Right cardiac atrium (tissue), 5 donors: ENCODE data around the gene SYNE4. TPM values are rescaled to one million over a fixed set of nuclear protein-coding genes. Genes with fewer than 3 reads are reported as not detected.
"Not testable (repeated sequence)": the region's sequence is repeated elsewhere in the genome, so short reads cannot be mapped to it uniquely, and the experiment has no call there.

Experiments used
- ATAC-seq, 2 donors: fragments of 200-7000 bp; cut with Tn5 transposase; one replicate each; pipeline versions ENCODE4 v1.8.0 to v1.9.1; 2020; ENCODE audit warnings: moderate library complexity in 2 of 2, mild to moderate bottlenecking in 1 of 2
- DNase-seq, 3 donors: peaks; one replicate each; pipeline ENCODE4 v3.0.0-alpha.2; 2020
- H3K27ac ChIP-seq: one replicate; pipeline ENCODE4 v1.5.1; 2013; ENCODE audit warnings: mild to moderate bottlenecking, low read length, control low read depth, moderate library complexity
- H3K27me3 ChIP-seq: one replicate; pipeline ENCODE4 v1.6.1; 2013; ENCODE audit not compliant: control insufficient read depth, insufficient read depth
- H3K4me1 ChIP-seq: one replicate; pipeline ENCODE4 v1.6.1; 2013; ENCODE audit warnings: low read length; ENCODE audit not compliant: control insufficient read depth, insufficient read depth
- H3K4me3 ChIP-seq: one replicate; pipeline ENCODE4 v1.5.1; 2013; ENCODE audit warnings: low read length, control low read depth
- H3K9me3 ChIP-seq: one replicate; pipeline ENCODE4 v1.6.1; 2013; ENCODE audit warnings: low read length; ENCODE audit not compliant: control insufficient read depth
- WGBS: extraction: QIAGEN DNeasy Blood & Tissue Kit; methylation state at CpG from one replicate; pipeline ENCODE4 v1.1.7; 2013; 5-methylcytosine and 5-hydroxymethylcytosine counted together
- intact Hi-C, 4 donors: fragments of 100-400 bp; cut with DNase I; formaldehyde crosslinking; loops; one replicate each; pipeline versions ENCODE4 v1.11.0 to v1.14.0; 2022 to 2023
- polyA plus RNA-seq: library from polyadenylated mRNA; stranded (reverse); fragments of 200-250 nt; gene quantifications from one replicate; pipeline ENCODE4 v1.2.3, GENCODE V29; 2013
- total RNA-seq, 4 donors: library from RNA; stranded (reverse); fragmentation: NEBNext Ultra II Directional; extraction: Animal tissue kit (Norgen Biotek cat#: 25700); gene quantifications; one replicate each; pipeline ENCODE4 v1.2.1, GENCODE V29; 2021
- donor health status: healthy with polysubstance abuse.
- donor health status: DM: no; HTN: yes; CAD: no.
- donor health status: DM: no; HTN: no; CAD: no.
- donor health status: DM: no; HTN: yes; CAD: no; lungs with severe emphysema.
- donor health status: DM: yes; HTN: yes; CAD: no.

SYNE4 gene
- total and polyA plus RNA-seq, 5 donors, result 0.12 to 0.25 (median 0.16) TPM; not detected in 1

DNA sequence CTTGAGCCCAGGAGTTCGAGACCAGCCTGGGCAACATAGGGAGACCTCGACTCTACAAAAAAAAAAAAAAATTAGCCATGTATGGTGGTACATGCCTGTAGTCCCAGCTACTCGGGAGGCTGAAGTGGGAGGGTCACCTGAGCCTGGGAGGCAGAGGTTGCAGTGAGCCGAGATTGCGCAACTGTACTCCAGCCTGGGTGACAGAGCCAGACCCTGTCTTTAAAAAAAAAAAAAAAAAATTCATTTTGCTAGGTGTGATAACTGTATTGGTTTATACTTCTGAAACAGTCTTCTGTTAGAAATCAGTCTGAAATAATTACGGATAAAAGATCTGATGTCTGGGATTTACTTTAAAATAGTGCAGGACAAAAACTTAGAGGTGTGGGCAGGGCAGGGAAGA, 32.5 kb upstream of the SYNE4 start:
- H3K4me3 ChIP-seq, ATAC-seq, H3K27me3 ChIP-seq, H3K4me1 ChIP-seq, DNase-seq, intact Hi-C loops, H3K9me3 ChIP-seq, H3K27ac ChIP-seq: not testable (repeated sequence)
- WGBS, result 93% methylated on average over 6 of the region's 6 CpGs

GRCh38 chr19:36040495-36040894, 31.9 kb upstream of the SYNE4 start:
- H3K27ac ChIP-seq, result no peak overlapping the region
- H3K9me3 ChIP-seq, result no peaks in the 10 kb centered on the region
- ATAC-seq (no peak), DNase-seq (no peak)
- WGBS, result 89% methylated on average over 6 of the region's 6 CpGs
- no peak overlapping the region for H3K4me3 ChIP-seq
- intact Hi-C loops, result no loop called here
- H3K4me1 ChIP-seq, result no peaks in the 10 kb centered on the region
- no peaks in the 10 kb centered on the region for H3K27me3 ChIP-seq

- no peak within 1 kb of the TSS for H3K27ac ChIP-seq
- DNase-seq (peak; percentile 82 to 92 (median 89)), ATAC-seq (peak; percentile 82 to 87)
- H3K4me1 ChIP-seq, result peaks cover 2% of the 10 kb centered on the region
- no peaks in the 10 kb centered on the region for H3K27me3 ChIP-seq
- peak within 1 kb of the TSS; percentile 75 for H3K4me3 ChIP-seq
- WGBS, result 4% methylated on average over 51 of the region's 51 CpGs
- intact Hi-C loops, result no loop called here
- H3K9me3 ChIP-seq, result no peaks in the 10 kb centered on the region
Observed at GRCh38 chr19:36032251-36033104, 23.9 kb upstream of the SYNE4 start, which contains the start of gene CLIP3. Gene CLIP3 (minus strand): TSS chr19:36032873. CDS start chr19:36032357, 516 bp downstream.

- ATAC-seq (no peak), DNase-seq (no peak)
- intact Hi-C loops, result no loop called here
- Histone ChIP-seq H3K9me3 (no peaks in the 10 kb centered on the region), H3K27ac (no peak overlapping the region), H3K27me3 (no peaks in the 10 kb centered on the region), H3K4me1 (peaks cover 2% of the 10 kb centered on the region), H3K4me3 (no peak overlapping the region)
- 89% methylated on average over 6 of the region's 6 CpGs for WGBS
Observed at GRCh38 chr19:36031308-36031707, 22.7 kb upstream of the SYNE4 start.

DNA sequence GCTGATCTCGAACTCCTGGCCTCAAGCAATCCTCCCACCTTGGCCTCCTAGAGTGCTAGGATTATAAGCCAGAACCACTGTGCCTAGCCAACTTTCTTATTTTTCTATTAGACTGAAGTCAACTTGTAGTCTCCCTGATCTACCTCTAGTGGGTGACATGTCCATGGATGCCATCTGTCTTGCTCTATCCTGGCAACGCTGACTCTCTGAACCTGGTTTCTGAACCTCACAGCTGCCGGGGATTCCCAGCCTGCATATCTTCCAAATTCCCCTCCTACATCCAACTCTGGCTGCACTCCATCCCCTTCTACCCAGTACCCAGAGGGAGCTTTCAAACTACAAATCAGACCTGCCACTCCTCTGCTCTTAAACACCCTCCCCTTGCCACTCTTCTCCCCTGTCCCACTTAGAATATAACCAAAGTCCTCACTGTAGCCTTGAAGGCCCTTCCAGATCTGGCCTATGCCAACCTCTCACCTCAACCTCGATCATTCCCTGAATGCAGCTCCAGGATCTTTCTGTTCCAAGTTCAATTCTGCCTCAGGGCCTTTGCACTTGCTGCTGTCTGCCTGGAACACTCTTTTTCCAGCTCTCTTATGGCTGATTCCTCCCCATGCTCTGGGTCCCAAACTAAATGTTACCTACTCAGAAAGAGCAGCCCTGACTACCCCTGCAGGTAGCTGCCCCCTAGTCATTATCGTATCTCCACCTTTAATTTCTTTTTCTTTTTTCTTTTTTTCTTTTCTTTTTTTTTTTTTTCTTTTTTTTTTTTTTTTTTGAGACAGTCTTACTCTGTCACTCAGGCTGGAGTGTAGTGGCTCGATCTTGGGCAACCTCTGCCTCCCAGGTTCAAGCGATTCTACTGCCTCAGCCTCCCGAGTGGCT, 21.9 kb upstream of the SYNE4 start:
- intact Hi-C loops, result no loop called here
- ATAC-seq (no peak), DNase-seq (no peak)
- no peaks in the 10 kb centered on the region for H3K27me3 ChIP-seq
- 90% methylated on average over 8 of the region's 8 CpGs for WGBS
- H3K4me3 ChIP-seq, result no peak overlapping the region
- H3K4me1 ChIP-seq, result peaks cover 2% of the 10 kb centered on the region
- no peaks in the 10 kb centered on the region for H3K9me3 ChIP-seq
- H3K27ac ChIP-seq, result no peak overlapping the region

GRCh38 chr19:36028313-36029041, 19.9 kb upstream of the SYNE4 start:
- ATAC-seq, result no peak
- H3K9me3 ChIP-seq, result no peaks in the 10 kb centered on the region
- no peak overlapping the region for H3K4me3 ChIP-seq
- DNase-seq, result no peak
- peaks cover 2% of the 10 kb centered on the region for H3K4me1 ChIP-seq
- H3K27me3 ChIP-seq, result no peaks in the 10 kb centered on the region
- intact Hi-C loops, result no loop called here
- 74% methylated on average over 10 of the region's 10 CpGs for WGBS
- no peak overlapping the region for H3K27ac ChIP-seq

DNA sequence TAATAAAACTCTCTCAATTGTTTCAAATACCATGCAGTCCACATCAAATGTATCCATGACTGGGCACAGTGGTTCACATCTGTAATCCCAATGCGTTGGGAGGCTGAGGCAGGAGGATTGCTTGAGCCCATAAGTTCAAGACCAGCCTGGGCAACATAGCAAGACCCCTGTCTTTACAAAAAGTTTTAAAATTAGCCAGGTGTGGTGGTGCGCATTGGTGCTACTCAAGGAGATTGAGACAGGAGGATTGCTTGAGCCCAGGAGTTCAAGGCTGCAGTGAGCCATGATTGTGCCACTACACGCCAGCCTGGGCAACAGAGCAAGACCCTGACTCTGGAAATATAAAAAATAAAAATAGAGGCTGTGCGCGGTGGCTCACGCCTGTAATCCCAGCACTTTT, 19.1 kb upstream of the SYNE4 start:
- Histone ChIP-seq H3K27me3 (no peaks in the 10 kb centered on the region), H3K4me3 (no peak overlapping the region), H3K27ac (no peak overlapping the region), H3K9me3 (no peaks in the 10 kb centered on the region), H3K4me1 (peaks cover 2% of the 10 kb centered on the region)
- WGBS, result 94% methylated on average over 6 of the region's 6 CpGs
- no peak for DNase-seq
- ATAC-seq, result no peak
- intact Hi-C loops, result no loop called here

DNA sequence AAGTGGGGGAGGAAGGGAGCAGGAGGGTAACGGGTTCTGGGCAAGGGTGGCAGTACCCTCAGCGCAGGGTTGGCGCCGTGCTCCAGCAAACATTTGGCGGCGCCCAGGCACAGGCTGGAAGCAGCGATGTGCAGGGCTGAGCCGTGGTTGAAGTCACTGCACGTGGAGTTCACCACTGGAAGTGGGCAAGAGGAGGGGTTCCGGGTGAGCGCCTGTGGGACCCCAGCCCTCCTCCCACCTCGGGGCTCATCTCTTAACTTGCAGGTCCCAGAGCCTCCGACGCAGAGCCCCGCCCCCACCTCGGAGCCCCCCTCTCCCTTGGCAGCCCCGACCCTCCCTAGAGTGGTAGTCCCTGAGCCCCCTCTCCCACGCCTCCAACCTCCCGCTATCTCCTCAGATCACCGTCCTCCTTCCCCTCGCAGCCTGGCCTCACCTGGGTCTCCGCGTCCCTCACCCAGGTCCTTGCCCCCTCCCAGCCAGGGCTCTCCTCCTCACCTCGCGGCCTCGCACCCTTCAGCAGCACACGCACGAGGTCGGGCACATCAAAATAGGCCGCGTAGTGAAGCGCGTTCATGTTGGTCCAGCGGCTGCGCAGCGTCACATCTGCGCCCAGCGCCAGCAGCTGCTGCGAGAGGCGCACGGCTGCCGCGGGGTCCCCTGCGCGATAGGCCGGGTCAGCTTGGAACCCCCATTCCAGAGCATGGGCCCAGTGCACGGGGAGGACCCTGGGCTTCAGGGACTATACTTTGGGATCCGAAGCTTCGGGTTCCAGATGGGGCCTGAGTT, 17.7 kb upstream of the SYNE4 start:
- Histone ChIP-seq H3K4me1 (no peaks in the 10 kb centered on the region), H3K27ac (no peak overlapping the region), H3K4me3 (no peak overlapping the region), H3K9me3 (no peaks in the 10 kb centered on the region), H3K27me3 (no peaks in the 10 kb centered on the region)
- ATAC-seq, result peak in 1 of 2 donors; percentile 18
- intact Hi-C loops, result no loop called here
- DNase-seq, result peak in 1 of 3 donors; percentile 30
- 94% methylated on average over 49 of the region's 49 CpGs for WGBS

GRCh38 chr19:36025541-36025940, 16.9 kb upstream of the SYNE4 start:
- Histone ChIP-seq H3K27me3 (no peaks in the 10 kb centered on the region), H3K9me3 (no peaks in the 10 kb centered on the region), H3K4me3 (no peak overlapping the region), H3K27ac (no peak overlapping the region), H3K4me1 (no peaks in the 10 kb centered on the region)
- ATAC-seq (no peak), DNase-seq (peak in 1 of 3 donors; percentile 3)
- WGBS, result 66% methylated on average over 1 of the region's 1 CpG
- intact Hi-C loops, result no loop called here

- H3K9me3 ChIP-seq, result no peaks in the 10 kb centered on the region
- intact Hi-C loops, result no loop called here
- no peaks in the 10 kb centered on the region for H3K27me3 ChIP-seq
- DNase-seq (peak in 1 of 3 donors; percentile 18), ATAC-seq (no peak)
- H3K4me1 ChIP-seq, result no peaks in the 10 kb centered on the region
- H3K4me3 ChIP-seq, result no peak overlapping the region
- 91% methylated on average over 5 of the region's 5 CpGs for WGBS
- H3K27ac ChIP-seq, result no peak overlapping the region
Observed at GRCh38 chr19:36023432-36023831, 14.8 kb upstream of the SYNE4 start.
